ENCODE results near the gene TDP1.

GRCh38 chr14:89910691-89911009 lies 45.1 kb upstream of the TDP1 start:
- TF ChIP-seq CTCF (IDR thresholded peaks at IDR 0.05; ENCODE audit: borderline replicate concordance, extremely low read depth, low read length, poor library complexity, severe bottlenecking) (no peak), EZH2 (IDR thresholded peaks at IDR 0.05; ENCODE audit: borderline replicate concordance, low read depth, low read length, severe bottlenecking) (no peak)
